ENCODE data around the gene DCC. TPM values are rescaled to one million over a fixed set of nuclear protein-coding genes. Genes with fewer than 3 reads are reported as not detected.

The DCC gene
- total and polyA plus RNA-seq, 3 donors from 2014 or later: 7.9 to 42.1 (median 24.5) TPM

DNA sequence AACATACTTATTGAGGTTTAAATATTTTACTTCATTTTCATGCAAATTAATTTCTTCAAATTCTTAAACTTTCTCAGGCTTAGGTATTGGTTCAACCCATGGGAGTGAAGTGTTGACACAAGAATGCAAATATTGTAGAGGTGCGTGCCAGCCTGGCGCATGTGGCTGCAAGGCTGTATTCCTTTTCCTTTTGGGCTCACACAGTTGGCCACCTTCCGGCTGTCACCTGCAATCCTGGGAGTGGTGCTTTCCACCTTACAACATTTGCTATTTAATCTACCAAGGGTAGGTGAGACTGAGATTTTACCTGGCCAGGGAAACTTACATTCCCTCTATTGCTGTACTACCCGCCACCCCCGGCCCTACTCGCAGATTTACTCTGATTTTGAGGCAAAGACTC, 141.1 kb downstream of the DCC start:
- WGBS, 2 donors: 91 to 94% methylated on average over 6 of the region's 6 CpGs
- Histone ChIP-seq H3K27me3 (no peaks in the 10 kb centered on the region), H3K9me3 (no peaks in the 10 kb centered on the region), H3K36me3 (ENCODE audit: low read depth, missing control alignments) (no peaks in the 10 kb centered on the region), H3K4me3 (no peak overlapping the region), H3K27ac (no peak overlapping the region), H3K4me1 (no peaks in the 10 kb centered on the region)
- TF ChIP-seq, protein P1, sequence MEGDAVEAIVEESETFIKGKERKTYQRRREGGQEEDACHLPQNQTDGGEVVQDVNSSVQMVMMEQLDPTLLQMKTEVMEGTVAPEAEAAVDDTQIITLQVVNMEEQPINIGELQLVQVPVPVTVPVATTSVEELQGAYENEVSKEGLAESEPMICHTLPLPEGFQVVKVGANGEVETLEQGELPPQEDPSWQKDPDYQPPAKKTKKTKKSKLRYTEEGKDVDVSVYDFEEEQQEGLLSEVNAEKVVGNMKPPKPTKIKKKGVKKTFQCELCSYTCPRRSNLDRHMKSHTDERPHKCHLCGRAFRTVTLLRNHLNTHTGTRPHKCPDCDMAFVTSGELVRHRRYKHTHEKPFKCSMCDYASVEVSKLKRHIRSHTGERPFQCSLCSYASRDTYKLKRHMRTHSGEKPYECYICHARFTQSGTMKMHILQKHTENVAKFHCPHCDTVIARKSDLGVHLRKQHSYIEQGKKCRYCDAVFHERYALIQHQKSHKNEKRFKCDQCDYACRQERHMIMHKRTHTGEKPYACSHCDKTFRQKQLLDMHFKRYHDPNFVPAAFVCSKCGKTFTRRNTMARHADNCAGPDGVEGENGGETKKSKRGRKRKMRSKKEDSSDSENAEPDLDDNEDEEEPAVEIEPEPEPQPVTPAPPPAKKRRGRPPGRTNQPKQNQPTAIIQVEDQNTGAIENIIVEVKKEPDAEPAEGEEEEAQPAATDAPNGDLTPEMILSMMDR (IDR thresholded peaks at IDR 0.05): no peak
- DNase-seq: no peak
- intact Hi-C loops (cut with DNase I; ENCODE audit: low total_unique reads): no loop called here

DNA sequence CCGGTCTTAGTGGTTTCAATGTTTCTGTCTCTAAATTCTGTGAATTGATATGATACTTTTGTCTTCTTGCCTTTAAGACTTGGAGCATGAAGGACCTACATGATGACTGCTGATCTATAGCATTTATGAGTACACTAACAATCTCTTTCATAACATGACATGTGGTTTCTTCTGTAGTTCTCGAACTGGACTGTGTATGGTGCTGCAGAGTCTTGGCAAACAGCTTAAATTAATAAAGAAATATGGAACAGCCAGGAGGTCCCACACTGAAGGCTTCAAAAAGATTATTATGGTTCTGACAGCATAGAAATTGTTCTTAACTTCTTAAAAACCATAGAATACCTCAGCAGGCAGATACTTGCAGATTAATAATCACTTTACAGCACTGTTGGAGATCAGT, 145.0 kb downstream of the DCC start:
- H3K4me3 ChIP-seq: no peak overlapping the region
- H3K27me3 ChIP-seq: no peaks in the 10 kb centered on the region
- no peaks in the 10 kb centered on the region for H3K4me1 ChIP-seq
- intact Hi-C loops (cut with DNase I; ENCODE audit: low total_unique reads): no loop called here
- no peak overlapping the region for H3K27ac ChIP-seq
- no peak for DNase-seq
- no peak for TF ChIP-seq POLR2A (IDR thresholded peaks at IDR 0.05)
- TF ChIP-seq, protein P1 (IDR thresholded peaks at IDR 0.05): no peak
- no peaks in the 10 kb centered on the region for H3K9me3 ChIP-seq
- no peaks in the 10 kb centered on the region for H3K36me3 ChIP-seq (ENCODE audit: low read depth, missing control alignments)
- WGBS, 2 donors: 68 to 74% methylated on average over 2 of the region's 2 CpGs

DNA sequence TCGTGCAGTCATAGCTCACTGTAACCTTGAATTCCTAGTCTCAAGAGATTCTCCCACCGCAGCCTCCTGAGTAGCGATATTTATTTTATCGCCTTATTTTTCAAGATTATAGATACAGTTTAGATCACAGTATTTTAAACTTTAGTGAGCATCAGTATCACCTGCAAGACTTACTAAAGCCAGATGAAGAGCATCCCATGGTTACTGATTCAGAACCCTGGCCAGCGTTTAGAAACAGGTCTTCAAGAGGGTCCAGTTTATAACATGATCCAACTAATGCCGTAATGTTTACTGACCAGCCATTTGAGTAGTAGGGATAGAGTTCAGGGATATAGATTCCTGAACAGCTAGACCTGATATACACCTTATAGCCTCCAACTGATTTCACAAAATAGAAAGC, 146.1 kb downstream of the DCC start:
- no peaks in the 10 kb centered on the region for H3K9me3 ChIP-seq
- H3K36me3 ChIP-seq (ENCODE audit: low read depth, missing control alignments): no peaks in the 10 kb centered on the region
- DNase-seq: no peak
- WGBS, 2 donors: 74 to 79% methylated on average over 6 of the region's 6 CpGs
- intact Hi-C loops (cut with DNase I; ENCODE audit: low total_unique reads): no loop called here
- H3K4me3 ChIP-seq: no peak overlapping the region
- no peaks in the 10 kb centered on the region for H3K4me1 ChIP-seq
- TF ChIP-seq, protein P1 (IDR thresholded peaks at IDR 0.05): no peak
- no peak for TF ChIP-seq POLR2A (IDR thresholded peaks at IDR 0.05)
- H3K27me3 ChIP-seq: no peaks in the 10 kb centered on the region
- H3K27ac ChIP-seq: no peak overlapping the region

DNA sequence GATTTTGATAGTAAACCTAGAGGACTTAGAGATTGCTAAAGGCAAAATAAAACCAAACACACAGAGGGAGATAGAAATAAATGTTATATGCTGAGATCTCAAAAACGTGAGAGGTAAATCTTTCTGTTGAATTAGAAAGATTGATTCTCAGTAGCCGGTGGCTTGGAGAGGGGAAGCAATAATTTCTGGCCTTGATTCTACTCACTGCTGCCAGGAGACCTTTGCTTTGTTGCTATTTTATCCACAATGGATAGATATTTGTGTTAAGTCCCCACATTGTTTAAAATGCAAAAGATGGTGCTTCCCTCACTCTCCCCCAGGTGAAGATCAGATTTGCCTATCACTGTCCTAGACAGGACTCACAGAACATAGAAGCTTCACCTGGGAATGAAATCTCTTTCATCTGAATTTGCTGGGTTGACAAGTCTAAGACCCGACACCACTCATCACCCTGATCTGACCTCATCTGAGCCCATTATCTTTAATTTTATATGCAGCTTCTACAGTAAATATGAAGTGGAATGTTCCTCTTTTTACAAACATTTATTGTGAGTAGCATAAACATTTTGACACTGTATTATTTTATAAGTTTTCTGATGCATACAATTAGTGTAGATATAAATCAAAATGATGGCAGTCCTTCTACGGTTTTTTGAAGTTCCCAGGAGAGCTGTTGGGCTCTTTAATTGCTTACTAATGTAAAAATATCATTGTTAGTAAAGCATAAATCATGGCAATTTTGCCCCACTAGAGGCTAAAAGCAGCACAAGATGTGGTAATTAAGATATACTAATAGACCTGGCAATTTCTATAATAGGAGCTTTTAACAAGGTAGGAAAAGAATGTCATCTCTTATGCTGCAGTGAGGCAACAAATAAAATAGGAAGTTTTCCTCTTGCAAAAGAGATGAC, 149.7 kb downstream of the DCC start:
- no peak overlapping the region for H3K27ac ChIP-seq
- no peaks in the 10 kb centered on the region for H3K27me3 ChIP-seq
- DNase-seq: no peak
- no peak overlapping the region for H3K4me3 ChIP-seq
- no peaks in the 10 kb centered on the region for H3K9me3 ChIP-seq
- intact Hi-C loops (cut with DNase I; ENCODE audit: low total_unique reads): no loop called here
- H3K4me1 ChIP-seq: no peaks in the 10 kb centered on the region
- 43 to 45% methylated on average over 4 of the region's 4 CpGs for WGBS, 2 donors
- H3K36me3 ChIP-seq (ENCODE audit: low read depth, missing control alignments): no peaks in the 10 kb centered on the region
- TF ChIP-seq, protein P1 (IDR thresholded peaks at IDR 0.05): no peak
- TF ChIP-seq POLR2A (IDR thresholded peaks at IDR 0.05): no peak

DNA sequence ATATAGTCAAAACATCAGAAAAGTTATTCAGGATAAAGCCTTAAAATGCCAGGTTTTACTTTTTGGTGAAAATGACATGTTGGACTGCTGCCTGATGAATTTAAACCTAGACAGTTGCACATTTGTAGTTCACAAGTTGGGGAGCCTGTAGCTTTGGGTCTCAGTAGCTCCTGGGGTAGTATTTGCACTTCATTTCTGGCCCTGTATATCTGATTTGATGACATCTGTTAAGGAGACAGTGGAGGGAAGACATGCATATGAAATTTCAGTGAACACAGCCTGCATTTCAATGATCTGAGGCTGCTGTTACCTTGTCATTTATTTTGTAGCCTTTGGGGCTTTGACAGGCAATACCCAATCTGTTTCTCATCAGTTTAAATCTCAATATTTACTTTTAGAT, 156.4 kb downstream of the DCC start:
- no peaks in the 10 kb centered on the region for H3K9me3 ChIP-seq
- no peaks in the 10 kb centered on the region for H3K4me1 ChIP-seq
- TF ChIP-seq, protein P1 (IDR thresholded peaks at IDR 0.05): no peak
- TF ChIP-seq POLR2A (IDR thresholded peaks at IDR 0.05): no peak
- intact Hi-C loops (cut with DNase I; ENCODE audit: low total_unique reads): no loop called here
- DNase-seq: no peak
- H3K36me3 ChIP-seq (ENCODE audit: low read depth, missing control alignments): no peaks in the 10 kb centered on the region
- H3K27me3 ChIP-seq: no peaks in the 10 kb centered on the region
- no peak overlapping the region for H3K27ac ChIP-seq
- H3K4me3 ChIP-seq: no peak overlapping the region

All from testis (tissue), 3 donors.